Forelimb muscle (tissue), 1 donor: Measurements from ENCODE around the gene ZNF646. TPM values are rescaled to one million over a fixed set of nuclear protein-coding genes. Genes with fewer than 3 reads are reported as not detected.
"Not testable (repeated sequence)": the region's sequence is repeated elsewhere in the genome, so short reads cannot be mapped to it uniquely, and the experiment has no call there.

Source experiments
- DNase-seq: peaks from one replicate; pipeline ENCODE4 v3.0.0-alpha.2; 2013; ENCODE audit warnings: low read depth
- polyA plus RNA-seq: library from polyadenylated mRNA; unstranded; fragments of 120-200 nt; gene quantifications from one replicate; pipeline ENCODE4 v1.2.1, GENCODE V29; 2013; ENCODE audit not compliant: insufficient read length

ZNF646 gene
- polyA plus RNA-seq, 1 donor: 10.0 TPM

- no peak for DNase-seq
Measured at GRCh38 chr16:31083981-31084380, 9.8 kb downstream of the ZNF646 start.

GRCh38 chr16:31084584-31085302 is 10.5 kb downstream of the ZNF646 start:
- DNase-seq: no peak

GRCh38 chr16:31085411-31085810 is 11.2 kb downstream of the ZNF646 start:
- no peak for DNase-seq

GRCh38 chr16:31085873-31086628 is 11.8 kb downstream of the ZNF646 start:
- DNase-seq: no peak

- DNase-seq: no peak
Measured at GRCh38 chr16:31086629-31086906, 12.3 kb downstream of the ZNF646 start.

GRCh38 chr16:31087481-31087880 is 13.3 kb downstream of the ZNF646 start:
- no peak for DNase-seq

GRCh38 chr16:31087971-31088370 is 13.7 kb downstream of the ZNF646 start:
- DNase-seq: no peak

- DNase-seq: no peak
Measured at GRCh38 chr16:31088459-31089183, 14.4 kb downstream of the ZNF646 start, which contains the start of gene PRSS53. Gene PRSS53, minus strand, starts transcription at chr16:31088943. Its CDS starts 134 bp downstream, at chr16:31088809.

- DNase-seq: no peak
Measured at GRCh38 chr16:31089199-31089598, 15.0 kb downstream of the ZNF646 start.

- DNase-seq: no peak
Measured at GRCh38 chr16:31090540-31090939, 16.3 kb downstream of the ZNF646 start.

- DNase-seq: no peak
Measured at GRCh38 chr16:31092330-31092729, 18.1 kb downstream of the ZNF646 start.

- no peak for DNase-seq
Measured at GRCh38 chr16:31093132-31093703, 19.0 kb downstream of the ZNF646 start.

- no peak for DNase-seq
Measured at GRCh38 chr16:31094088-31094423, 19.8 kb downstream of the ZNF646 start.

GRCh38 chr16:31094424-31095120 is 20.4 kb downstream of the ZNF646 start, which contains the start of gene VKORC1:
Gene VKORC1, minus strand, starts transcription at chr16:31094797. Its CDS starts 68 bp downstream, at chr16:31094729.
- DNase-seq: peak; percentile 88

- DNase-seq: no peak
Measured at GRCh38 chr16:31099860-31100638, 25.8 kb downstream of the ZNF646 start.

GRCh38 chr16:31100876-31101641 is 26.8 kb downstream of the ZNF646 start:
- not testable (repeated sequence) for DNase-seq

GRCh38 chr16:31105677-31106213 is 31.5 kb downstream of the ZNF646 start:
- DNase-seq: no peak

GRCh38 chr16:31106509-31107464 is 32.6 kb downstream of the ZNF646 start:
- DNase-seq: no peak

- no peak for DNase-seq
Measured at GRCh38 chr16:31107465-31107867, 33.2 kb downstream of the ZNF646 start.
